Omental fat pad (tissue), 4 donors: ENCODE measurements around the gene PROK2. TPM values are rescaled to one million over a fixed set of nuclear protein-coding genes. Genes with fewer than 3 reads are reported as not detected.
A peak's percentile ranks its signal among the peaks of the same experiment; 100 is the strongest.

Source experiments
- ATAC-seq: fragments of 150-250 bp; one replicate; pipeline ENCODE4 v1.9.1; 2016; ENCODE audit warnings: mild to moderate bottlenecking, moderate library complexity; ENCODE audit not compliant: low FRiP score
- DNase-seq: peaks from one replicate; pipeline ENCODE4 v3.0.0-alpha.2; 2019; ENCODE audit warnings: low spot score
- total RNA-seq, 4 donors: library from RNA; depleted of rRNA; stranded (reverse); fragments of >200 nt; gene quantifications; one replicate each; pipeline ENCODE4 v1.1.0, GENCODE V29; 2016
- TF ChIP-seq, protein P1 (sequence below), 3 donors: fragments of 450-650 bp; IDR thresholded peaks; one replicate each; pipeline ENCODE4 v1.5.1; 2016 to 2017; ENCODE audit warnings: antibody characterized with exemption in 3 of 3, mild to moderate bottlenecking in 3 of 3, moderate library complexity in 2 of 3

PROK2 gene, protein sequence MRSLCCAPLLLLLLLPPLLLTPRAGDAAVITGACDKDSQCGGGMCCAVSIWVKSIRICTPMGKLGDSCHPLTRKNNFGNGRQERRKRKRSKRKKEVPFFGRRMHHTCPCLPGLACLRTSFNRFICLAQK
- 1 to 10 TPM in 1 of 4 donors, under 1 TPM in 3; 0.24 to 7.6 (median 0.87) TPM for total RNA-seq

DNA sequence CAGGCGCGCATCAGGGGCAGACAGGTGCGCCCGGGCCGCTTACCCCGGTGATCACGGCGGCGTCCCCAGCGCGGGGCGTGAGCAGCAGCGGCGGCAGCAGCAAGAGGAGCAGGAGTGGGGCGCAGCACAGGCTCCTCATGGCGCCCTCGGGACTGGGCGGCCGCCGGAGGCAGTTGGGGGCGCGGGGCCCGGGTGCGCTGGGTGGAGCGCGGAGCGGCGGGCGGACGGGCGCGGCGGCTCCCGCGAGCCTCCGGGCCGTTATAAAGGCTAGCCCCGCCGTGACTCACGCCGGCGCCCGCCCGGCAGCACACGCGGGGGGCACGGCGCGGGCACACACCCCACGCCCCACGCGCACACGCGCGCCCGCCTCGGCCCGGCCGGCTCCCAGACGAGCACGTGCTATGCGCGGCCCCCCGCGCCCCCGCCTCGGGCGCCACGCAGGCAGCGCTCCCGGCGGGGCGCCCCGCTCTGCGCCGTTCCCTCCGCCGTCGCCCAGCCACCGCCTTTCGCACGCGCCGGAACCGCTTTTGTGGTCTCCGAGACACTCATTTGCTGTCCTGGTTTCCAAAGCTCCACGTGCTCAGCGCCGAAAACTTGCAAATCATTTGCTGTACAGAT lies at the start of gene PROK2:
Gene PROK2, minus strand, starts transcription at position 235 of the 618 bp plus-strand sequence. Its CDS starts 96 bp downstream, at position 139.
- no peak for DNase-seq
- ATAC-seq: peak; percentile 91
- TF ChIP-seq, protein P1, sequence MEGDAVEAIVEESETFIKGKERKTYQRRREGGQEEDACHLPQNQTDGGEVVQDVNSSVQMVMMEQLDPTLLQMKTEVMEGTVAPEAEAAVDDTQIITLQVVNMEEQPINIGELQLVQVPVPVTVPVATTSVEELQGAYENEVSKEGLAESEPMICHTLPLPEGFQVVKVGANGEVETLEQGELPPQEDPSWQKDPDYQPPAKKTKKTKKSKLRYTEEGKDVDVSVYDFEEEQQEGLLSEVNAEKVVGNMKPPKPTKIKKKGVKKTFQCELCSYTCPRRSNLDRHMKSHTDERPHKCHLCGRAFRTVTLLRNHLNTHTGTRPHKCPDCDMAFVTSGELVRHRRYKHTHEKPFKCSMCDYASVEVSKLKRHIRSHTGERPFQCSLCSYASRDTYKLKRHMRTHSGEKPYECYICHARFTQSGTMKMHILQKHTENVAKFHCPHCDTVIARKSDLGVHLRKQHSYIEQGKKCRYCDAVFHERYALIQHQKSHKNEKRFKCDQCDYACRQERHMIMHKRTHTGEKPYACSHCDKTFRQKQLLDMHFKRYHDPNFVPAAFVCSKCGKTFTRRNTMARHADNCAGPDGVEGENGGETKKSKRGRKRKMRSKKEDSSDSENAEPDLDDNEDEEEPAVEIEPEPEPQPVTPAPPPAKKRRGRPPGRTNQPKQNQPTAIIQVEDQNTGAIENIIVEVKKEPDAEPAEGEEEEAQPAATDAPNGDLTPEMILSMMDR (IDR thresholded peaks at IDR 0.05): no peak

DNA sequence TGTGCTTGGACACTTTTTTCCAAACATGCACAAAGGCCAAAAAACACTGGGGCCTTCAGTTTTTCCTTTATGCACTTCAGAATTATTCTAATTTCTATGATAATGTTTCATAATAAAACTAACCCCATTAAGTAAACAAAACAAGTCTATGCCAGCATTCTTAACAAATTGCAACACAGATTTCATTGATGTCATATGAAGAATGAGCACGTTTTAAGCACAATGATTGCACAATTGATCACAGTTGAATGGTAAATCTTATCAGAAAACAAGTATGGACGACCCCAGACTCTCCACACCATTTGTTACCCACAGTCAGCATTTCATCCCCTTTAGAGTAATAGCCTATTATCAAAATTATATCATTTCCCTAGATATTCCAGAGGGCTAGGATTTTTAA lies 46.7 kb upstream of the PROK2 start:
- TF ChIP-seq, protein P1 (IDR thresholded peaks at IDR 0.05): no peak
- ATAC-seq: no peak
- DNase-seq: no peak

DNA sequence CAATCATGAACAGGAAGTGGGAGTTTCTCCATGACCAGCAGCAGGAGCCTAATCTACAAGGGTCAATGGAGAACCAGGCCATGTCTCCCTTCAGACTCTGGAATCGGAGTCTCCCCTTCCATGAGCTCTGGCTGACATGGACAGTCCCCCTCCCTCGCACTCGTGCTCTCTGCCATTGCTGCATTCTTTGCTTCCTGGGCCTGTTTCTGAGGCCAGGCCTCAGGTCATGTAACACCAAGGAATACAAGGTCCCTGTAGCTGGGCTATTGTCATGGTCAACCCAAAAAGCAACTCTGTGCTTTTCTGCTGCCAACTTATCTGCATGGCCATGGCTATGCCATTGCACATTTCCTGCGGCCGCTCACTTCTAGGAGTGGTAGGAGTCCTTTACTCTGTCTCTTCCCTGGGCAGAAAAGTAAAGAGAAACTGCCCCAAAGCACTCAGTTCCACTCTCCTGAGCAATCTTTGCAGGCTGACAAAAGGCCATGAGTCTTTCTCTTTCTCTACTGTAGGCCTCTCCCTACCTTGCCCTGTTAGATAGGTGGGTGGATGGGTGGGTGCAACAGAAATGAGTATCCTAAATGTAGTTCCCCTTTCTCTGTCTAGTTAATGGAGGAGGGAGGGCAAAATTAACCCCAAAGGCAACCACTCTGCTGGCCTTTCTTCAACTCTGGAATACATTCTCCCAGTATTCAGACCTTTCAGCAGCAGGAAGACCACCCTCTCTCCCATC lies 40.8 kb upstream of the PROK2 start:
- DNase-seq (no peak), ATAC-seq (no peak)
- TF ChIP-seq, protein P1 (IDR thresholded peaks at IDR 0.05): no peak

DNA sequence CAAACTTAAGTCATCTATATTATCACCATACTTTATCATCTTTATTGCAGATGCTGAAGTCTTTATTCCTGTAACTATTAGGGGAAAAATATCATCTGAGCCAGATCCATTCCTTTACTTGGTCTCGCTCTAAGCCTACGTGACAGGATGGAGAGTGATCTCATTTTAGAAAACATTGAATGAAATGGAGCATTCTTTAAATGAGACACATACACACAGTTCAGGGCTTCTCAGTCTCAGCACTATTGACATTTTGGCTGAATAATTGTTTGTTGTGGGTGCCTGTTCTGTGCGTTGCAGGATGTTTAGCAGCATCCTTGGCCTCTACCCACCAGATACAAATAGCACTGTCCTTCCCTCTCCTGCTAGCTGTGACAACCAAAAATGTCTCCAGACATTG lies 36.2 kb upstream of the PROK2 start:
- DNase-seq (no peak), ATAC-seq (no peak)
- TF ChIP-seq, protein P1 (IDR thresholded peaks at IDR 0.05): no peak

DNA sequence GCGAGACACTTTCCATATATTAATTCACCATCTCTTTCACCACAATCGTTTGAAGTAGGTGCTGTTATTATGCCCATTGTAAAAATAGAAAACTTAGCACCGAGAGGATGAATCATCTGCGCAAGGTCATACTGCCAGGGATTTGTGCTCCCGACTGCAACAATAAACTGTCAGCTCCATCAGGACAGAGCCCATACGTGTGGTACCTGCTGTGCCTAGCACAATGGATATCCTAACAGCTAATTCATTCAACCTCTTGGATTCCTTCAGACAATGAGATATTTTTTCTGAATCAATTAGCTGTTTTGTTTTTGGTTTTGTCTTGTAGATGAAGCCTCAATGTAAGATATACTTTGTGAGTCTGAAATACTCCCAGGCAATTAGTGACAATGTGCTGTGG lies 32.3 kb upstream of the PROK2 start:
- DNase-seq (no peak), ATAC-seq (no peak)
- TF ChIP-seq, protein P1 (IDR thresholded peaks at IDR 0.05): no peak

DNA sequence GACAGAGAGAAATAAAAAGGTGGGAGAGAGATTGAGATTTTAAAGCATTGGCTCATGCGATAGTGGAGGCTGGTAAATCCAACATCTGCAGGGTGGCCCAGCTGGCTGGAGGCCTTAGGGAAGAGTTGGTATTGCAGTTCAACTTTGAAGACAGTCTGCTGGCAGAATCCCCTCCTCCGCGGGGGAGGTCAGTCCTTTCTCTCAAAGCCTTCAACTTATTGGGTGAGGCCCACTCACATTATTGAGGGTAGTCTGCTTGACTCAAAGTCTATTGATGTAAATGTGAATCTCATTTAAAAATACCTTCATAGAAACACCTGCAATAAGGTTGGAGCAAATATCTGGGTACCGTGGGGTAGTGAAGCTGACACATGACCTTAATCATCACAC lies 31.8 kb upstream of the PROK2 start:
- TF ChIP-seq, protein P1 (IDR thresholded peaks at IDR 0.05): no peak
- DNase-seq (no peak), ATAC-seq (no peak)
